NCI-H2107 (cell line): ENCODE measurements around the gene SECISBP2.
A peak's percentile ranks its signal among the peaks of the same experiment; 100 is the strongest.

Source experiments
- DNase-seq: peaks from one replicate; lab custom pipeline; 2025; lab: John Stamatoyannopoulos, UW

The SECISBP2 gene

DNA sequence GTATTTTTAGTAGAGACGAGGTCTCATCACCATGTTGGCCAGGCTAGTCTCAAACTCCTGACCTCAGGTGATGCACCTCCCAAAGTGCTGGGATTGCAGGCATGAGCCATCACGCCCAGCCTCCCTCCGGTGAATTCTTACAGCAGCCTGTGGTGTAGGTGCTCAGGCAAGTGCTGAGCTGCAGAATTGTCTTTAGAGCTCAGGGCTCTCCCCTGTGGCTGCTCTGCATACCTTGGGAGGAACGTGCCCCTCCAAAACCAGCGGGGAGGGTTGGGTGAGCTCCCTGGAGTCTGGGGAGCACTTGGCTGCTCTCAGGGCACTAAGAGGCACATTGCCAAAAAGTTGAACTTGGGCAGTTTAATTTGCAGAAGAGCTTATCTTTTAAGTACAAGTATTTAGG lies 29.4 kb downstream of the SECISBP2 start:
- no peak for DNase-seq

GRCh38 chr9:89349607-89350006 lies 31.3 kb downstream of the SECISBP2 start:
- no peak for DNase-seq

DNA sequence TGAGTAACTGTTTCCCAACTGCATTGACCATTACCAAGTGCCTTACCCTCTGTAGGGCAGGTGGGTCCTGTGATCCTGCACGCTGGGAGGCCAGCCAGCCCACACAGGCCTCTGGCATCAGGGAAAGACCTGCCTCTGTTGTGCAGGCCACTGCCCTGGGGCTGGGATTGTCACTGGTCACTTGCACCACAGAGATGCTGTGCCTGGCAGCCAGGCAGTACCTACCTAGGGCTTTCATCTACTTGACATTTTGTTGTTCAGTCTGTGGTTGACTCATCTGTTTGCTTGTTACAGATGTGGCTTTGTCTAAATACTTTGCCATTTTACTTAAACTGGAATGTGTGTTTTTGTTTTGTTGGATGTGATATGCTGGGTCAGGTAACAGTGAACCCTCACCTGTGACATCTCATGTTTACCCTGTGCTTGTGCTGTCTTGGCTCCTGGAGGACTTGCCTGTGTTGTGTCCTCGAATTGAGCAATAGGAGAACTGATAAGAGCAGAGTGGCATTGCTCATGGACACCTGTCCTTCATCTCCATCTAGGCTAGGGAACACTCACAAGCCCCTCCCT lies 32.8 kb downstream of the SECISBP2 start:
- no peak for DNase-seq

GRCh38 chr9:89351584-89352300 lies 33.4 kb downstream of the SECISBP2 start:
- DNase-seq = no peak

DNA sequence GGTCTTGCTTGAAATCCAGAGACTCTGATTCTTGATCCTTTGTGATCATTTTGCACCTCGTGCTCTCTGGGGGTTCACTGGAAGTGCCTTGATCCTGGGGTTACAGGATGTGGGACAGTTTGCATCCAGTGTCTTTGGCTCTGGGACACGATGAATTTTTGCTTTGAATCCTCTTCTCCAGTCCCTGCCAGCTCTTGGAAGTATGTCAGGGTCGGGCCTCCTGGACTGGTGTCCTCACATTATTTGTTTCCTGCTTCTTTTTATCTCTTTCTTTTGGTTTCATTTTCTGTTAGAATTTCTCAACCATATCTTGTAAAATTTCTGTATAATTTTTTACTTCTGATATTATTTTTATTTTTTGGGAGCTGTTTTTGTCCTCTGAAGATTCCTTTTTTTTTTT lies 34.2 kb downstream of the SECISBP2 start:
- DNase-seq = no peak

- DNase-seq = no peak
Measured at GRCh38 chr9:89352874-89353649, 34.8 kb downstream of the SECISBP2 start.

- no peak for DNase-seq
Measured at GRCh38 chr9:89353989-89354388, 35.7 kb downstream of the SECISBP2 start.

GRCh38 chr9:89354471-89354870 lies 36.2 kb downstream of the SECISBP2 start:
- no peak for DNase-seq

- DNase-seq = no peak
Measured at GRCh38 chr9:89356782-89357181, 38.5 kb downstream of the SECISBP2 start.

GRCh38 chr9:89357331-89358197 lies 39.3 kb downstream of the SECISBP2 start:
- DNase-seq = no peak

DNA sequence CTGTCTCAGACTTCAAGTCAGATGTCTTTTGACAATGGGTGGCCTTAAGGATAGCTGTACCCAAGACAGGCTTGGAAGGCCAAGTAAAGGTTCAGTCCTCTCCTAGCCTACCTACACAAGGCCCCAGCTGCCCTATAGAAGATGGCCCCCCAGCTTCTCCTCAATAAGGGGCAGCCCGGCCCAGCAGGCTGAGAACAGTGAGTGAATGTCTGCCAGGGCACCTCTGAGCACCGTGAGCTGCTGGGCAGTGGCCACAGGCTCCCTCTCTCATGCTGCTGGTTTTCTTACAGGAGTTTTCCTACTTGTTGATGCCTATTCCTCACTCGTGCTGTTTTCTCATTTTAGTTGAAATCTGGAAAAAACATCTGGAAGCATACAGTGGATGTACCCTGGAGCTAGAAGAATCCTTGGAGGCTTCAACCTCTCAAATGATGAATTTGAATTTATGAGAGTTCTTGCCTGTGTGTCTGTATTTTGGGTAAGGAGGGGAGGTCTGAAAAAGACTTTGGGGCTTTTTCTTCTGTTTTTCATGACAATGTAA lies 40.1 kb downstream of the SECISBP2 start:
- no peak for DNase-seq

DNA sequence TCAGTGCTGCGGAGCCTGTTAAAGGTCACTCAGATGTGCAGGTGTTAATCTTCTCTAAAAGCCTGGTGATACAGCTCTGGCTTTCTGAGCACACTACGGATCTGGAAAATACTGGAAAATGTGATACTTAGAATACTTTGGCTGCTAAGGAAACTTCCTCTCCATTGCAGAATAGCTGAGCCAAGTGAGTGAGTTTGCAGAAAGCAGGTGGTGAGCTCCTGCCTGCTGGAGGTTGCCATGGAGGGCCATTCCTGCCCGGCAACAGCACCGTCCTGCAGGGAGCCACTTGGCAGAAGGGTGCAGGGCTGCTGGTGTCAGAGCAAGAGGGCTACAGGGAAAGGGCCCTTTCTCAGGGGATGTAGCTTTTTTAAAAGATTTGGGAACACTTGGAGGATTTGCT lies 40.7 kb downstream of the SECISBP2 start:
- peak; percentile 32 for DNase-seq

DNA sequence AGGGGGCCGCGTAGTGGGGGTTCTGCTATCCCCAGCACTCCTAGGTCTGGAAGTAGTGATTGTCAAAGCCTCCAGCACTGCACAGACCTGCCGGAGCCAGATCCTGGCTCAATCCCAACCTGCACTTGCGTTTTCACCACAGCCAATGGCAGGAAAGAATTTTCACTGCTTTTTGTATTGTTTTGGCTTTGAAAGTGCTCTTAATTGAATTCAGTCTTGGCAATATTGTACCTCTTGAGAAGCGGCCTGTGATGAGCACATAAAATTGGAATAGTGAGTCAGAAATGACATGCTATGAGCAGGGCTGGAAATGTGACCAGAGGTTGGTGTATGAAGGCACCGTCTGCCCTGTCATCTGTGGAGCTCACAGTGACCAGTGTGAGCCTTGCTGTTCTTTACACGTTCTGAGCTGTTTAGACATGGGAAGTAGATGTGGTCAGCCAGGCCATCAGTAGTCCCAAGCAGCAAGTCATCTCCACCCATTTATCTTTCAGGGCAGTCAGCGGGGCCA lies 41.5 kb downstream of the SECISBP2 start:
- no peak for DNase-seq

GRCh38 chr9:89360465-89360864 lies 42.2 kb downstream of the SECISBP2 start:
- no peak for DNase-seq

DNA sequence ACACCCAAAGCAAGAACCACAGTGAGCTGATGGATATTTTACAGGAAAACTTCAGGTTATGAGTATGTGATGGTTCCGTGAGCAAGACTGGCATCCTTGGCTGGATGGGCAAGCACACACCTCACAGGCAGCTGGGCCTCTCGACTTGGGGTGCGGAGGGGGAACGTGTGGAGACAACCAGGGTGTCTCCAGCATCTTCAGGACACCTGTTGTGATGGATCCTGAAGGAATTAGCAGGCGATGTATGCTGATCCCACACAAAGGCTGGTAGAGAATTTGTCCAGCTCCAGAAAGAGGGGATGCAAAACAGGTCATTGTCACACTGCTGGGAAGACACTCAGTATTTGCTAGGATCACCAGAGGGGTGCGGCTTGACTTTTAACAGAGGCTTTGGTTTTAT lies 42.7 kb downstream of the SECISBP2 start:
- DNase-seq = no peak

DNA sequence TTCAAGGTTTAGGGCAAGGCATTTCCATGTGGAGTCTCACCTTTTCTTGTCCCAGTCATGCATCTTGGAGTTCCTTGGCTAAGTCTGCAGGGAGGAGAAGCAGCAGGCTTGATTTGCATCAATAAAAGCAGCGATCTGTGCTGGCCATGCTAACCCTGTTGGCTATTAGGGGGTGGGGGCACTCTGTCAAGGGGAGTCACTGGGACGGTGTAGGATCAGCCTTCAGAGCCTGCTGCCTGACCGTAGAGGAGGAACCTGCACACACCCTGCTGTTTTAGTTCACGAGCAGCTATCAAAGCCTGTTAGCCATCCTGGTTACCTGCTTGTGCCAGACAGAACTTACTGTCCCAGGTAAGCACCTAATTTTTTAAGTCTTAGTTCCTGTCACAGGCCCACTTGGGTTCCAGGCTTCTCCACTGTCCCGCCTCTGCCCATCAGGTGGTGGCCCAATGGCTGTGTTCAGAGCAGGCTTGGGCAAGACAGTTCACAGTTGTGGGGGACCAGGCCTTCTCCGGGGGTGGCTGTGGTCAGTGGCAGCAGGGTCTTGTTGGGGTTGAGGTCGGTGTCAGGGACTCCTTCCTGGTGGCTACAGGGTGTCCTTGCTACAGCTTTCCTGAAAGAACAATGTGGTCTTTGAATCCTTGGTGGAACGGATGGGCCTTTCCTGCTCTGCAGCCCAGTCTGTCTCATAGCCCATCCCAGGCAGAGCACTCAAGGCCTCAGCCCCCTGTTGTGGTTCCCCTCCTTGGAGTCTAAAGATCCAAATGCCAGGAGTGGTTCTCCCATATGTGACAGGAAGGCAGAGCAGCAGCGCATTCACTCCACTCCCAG lies 43.7 kb downstream of the SECISBP2 start:
- no peak for DNase-seq

- no peak for DNase-seq
Measured at GRCh38 chr9:89362647-89363310, 44.5 kb downstream of the SECISBP2 start.

DNA sequence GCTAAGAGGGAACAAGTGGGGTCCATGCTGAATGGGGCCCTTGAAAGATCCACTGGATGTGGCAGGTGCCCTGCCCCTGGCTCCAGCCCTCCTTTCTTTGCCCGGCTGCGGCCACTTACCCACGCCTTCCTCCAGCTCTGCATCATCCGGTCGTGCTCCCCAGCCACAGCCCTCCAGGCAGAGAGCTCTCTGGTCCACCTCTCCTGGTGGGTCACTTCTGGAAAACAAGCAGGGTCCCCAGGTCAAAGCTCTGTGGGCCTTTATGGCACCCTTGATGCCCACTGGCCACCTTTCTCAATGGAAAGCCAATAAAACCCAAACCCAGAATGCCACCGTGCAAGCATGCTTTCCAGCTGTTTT lies 45.0 kb downstream of the SECISBP2 start:
- DNase-seq = no peak

DNA sequence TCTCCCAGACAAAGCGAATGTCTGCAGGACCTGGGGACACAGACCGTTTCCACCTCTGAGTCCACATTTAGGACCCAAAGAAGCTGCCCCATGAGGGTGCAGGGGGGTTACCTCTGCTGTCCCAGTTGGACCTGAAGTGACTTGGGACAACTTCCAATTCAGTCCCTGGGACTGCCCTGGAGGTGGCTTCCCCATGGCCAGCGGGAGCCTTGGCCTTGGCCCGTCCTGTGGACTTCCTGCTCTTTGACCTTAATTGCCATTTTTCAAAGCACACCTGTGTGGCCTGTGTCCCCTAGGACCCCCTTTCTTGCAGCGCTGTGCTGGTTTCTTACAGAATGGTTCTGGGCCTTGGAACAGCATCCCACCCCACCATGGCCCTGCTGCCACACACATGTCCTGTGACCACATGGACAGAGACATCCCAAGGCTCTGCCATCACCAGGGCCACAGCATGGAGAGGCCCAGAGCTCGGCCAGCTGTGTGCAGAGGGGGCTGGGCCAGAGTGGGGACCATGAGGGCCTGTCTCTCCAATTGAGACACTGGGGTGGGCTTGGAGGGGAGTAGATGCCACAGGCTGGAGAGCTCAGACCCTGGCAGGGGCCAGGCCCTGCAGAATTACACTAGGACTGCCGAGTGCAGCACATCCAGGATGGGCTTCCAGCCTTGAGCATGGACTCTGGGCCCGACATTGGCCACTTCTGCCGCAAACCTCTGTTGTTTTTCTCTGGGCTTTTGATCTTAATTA lies 45.8 kb downstream of the SECISBP2 start:
- no peak for DNase-seq
